Measurements from ENCODE around the gene E2F2. TPM values are rescaled to one million over a fixed set of nuclear protein-coding genes. Genes with fewer than 3 reads are reported as not detected.

E2F2 gene
- total and polyA plus RNA-seq, 2 of the 13 experiments (the other 11 are each of a cell fraction or from before 2014, with no cell fraction given): 0.65 to 6.6 TPM

GRCh38 chr1:23509896-23510295 lies 21.1 kb downstream of the E2F2 start:
- Histone ChIP-seq H3K4me1 (ENCODE audit: insufficient read depth, low read length) (peaks cover 6% of the 10 kb centered on the region), H4K20me1 (ENCODE audit: insufficient read depth, low read length) (no peaks in the 10 kb centered on the region), H3K79me2 (ENCODE audit: insufficient read depth, low read length) (no peaks in the 10 kb centered on the region), H3K27me3 (ENCODE audit: control insufficient read depth in 1 of 2, insufficient read depth in 2 of 2, low read length in 2 of 2) (no peaks in the 10 kb centered on the region), H3K9ac (ENCODE audit: insufficient read depth, low read depth, low read length) (no peak overlapping the region), H2AFZ (ENCODE audit: low read length) (no peak overlapping the region), H3K27ac (ENCODE audit: extremely low read length, insufficient read depth, low read length) (no peak overlapping the region), H3K9me3 (ENCODE audit: low read length) (no peaks in the 10 kb centered on the region), H3K4me3 (replicated peaks in 1 of 3; ENCODE audit: insufficient read depth in 1 of 3, low read depth in 2 of 3, low read length in 3 of 3) (no peak overlapping the region), H3K36me3 (replicated peaks in 1 of 2; ENCODE audit: control insufficient read depth in 1 of 2, insufficient read depth in 2 of 2, low read length in 2 of 2) (peaks cover under 1 to 27% of the 10 kb centered on the region in 2 experiments; a peak in 4 of 5 replicates), H3K4me2 (ENCODE audit: low read depth, low read length) (no peak overlapping the region)
- POLR2A ChIA-PET: no interaction called here
- CTCF ChIA-PET (ENCODE audit: low intra/inter-chr PET ratio, low total read pairs): no interaction called here
- in situ Hi-C loops (cut with HindIII; ENCODE audit: extremely low pct_ligation_motif_present, low pct_unique_long_range_greater_than_20kb): no loop called here
- no TSS peak for BruUV-seq (replicated peaks)
- TF ChIP-seq HDAC1 (CRISPR knock-in tag; IDR thresholded peaks at IDR 0.05) (no peak), ZNF337 (CRISPR knock-in tag; IDR thresholded peaks at IDR 0.05; ENCODE audit: borderline replicate concordance, low read depth) (no peak), ZNF768 (CRISPR knock-in tag; IDR thresholded peaks at IDR 0.05) (no peak), MAFG (CRISPR knock-in tag; IDR thresholded peaks at IDR 0.05) (no peak), ZNF510 (CRISPR knock-in tag; IDR thresholded peaks at IDR 0.05; ENCODE audit: low read depth) (no peak), ZNF615 (CRISPR knock-in tag; IDR thresholded peaks at IDR 0.05; ENCODE audit: borderline replicate concordance) (no peak), SRSF9 (IDR thresholded peaks at IDR 0.05; ENCODE audit: borderline replicate concordance, insufficient read depth, low read depth, low read length, poor library complexity, severe bottlenecking) (no peak), ZNF766 (CRISPR knock-in tag; IDR thresholded peaks at IDR 0.05; ENCODE audit: borderline replicate concordance) (no peak)
- TF ChIP-seq, protein P1, sequence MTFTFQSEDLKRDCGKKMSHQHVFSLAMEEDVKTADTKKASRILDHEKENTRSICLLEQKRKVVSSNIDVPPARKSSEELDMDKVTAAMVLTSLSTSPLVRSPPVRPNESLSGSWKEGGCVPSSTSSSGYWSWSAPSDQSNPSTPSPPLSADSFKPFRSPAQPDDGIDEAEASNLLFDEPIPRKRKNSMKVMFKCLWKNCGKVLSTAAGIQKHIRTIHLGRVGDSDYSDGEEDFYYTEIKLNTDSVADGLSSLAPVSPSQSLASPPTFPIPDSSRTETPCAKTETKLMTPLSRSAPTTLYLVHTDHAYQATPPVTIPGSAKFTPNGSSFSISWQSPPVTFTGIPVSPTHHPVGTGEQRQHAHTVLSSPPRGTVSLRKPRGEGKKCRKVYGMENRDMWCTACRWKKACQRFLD (CRISPR knock-in tag; IDR thresholded peaks at IDR 0.05; ENCODE audit: borderline replicate concordance): no peak
- intact Hi-C loops (cut with micrococcal nuclease; ENCODE audit: unreplicated experiment): no loop called here
- FAIRE-seq (no peak), DNase-seq (ENCODE audit: low spot score) (no peak), ATAC-seq (no peak)
- WGBS (ENCODE audit: low lambda C conversion rate): 97% methylated on average over 14 of the region's 15 CpGs

Data from HepG2 (cell line).